GM21367 (cell line): ENCODE results near the gene TGFB1.

Experiments
- ATAC-seq: cut with Tn5 transposase; IDR thresholded peaks from one replicate; pipeline ENCODE4 v1.9.1; 2021; ENCODE audit not compliant: unreplicated experiment

TGFB1 gene

DNA sequence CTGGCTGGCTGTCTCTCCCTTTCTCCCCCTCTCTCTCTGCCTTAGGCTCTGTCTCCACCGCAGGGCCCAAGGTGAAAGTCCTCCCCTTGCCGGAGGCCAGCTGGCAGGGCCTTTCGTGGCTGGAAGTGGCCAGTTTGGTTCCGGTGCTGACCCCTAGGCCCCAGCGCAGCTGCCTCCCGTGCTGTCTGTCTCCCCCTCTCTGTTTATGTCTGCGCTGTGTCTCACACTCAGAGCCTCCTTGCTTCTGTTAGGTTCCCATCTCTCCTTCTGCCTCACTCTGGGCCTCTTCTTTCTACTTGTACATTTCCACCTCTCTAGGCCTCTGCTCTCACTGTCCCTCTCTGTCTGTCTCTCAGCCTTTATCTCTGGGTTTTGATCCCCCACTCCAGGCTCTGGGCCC, 30.7 kb downstream of the TGFB1 start:
- ATAC-seq: no peak

DNA sequence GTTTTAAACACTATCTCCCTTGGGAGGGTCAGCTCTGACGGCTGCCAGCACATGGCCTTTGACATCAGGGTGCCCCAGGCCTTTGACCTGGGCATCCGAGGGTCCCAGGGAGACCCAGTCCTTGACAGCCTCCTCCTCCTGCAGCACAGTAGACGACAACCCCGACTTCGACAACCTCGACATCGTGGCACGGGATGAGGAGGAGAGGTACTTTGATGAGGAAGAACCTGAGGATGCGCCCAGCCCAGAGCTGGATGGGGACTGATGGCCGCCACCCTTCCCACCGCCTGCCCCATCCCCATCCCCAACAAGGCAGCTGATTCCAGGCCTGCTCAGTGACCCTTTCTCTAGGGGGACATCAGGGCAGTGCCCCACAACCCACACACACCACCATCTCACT, 31.3 kb downstream of the TGFB1 start:
- no peak for ATAC-seq

- no peak for ATAC-seq
Observed at GRCh38 chr19:41321600-41322270, 32.0 kb downstream of the TGFB1 start.

DNA sequence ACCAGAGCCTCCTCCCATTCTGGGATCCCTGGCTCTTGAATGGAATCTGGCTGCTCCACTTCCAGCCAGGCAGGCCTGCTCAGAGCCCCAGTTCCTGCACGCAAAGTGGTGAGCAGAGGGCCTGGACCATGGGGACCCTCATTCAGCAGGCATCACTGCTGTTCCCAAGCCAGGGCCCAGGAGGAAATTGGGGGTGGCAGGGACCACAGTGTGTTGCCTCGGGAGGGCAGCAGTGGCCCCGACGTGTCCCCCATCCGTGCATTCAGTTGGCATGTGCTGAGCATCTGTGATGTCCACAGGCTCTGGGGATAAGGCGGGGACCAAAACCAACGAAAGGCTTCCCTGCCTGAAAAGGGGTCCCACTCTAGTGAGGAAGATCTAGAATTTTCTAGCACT, 32.5 kb downstream of the TGFB1 start:
- ATAC-seq: no peak

- ATAC-seq: no peak
Observed at GRCh38 chr19:41320568-41320967, 33.2 kb downstream of the TGFB1 start.

DNA sequence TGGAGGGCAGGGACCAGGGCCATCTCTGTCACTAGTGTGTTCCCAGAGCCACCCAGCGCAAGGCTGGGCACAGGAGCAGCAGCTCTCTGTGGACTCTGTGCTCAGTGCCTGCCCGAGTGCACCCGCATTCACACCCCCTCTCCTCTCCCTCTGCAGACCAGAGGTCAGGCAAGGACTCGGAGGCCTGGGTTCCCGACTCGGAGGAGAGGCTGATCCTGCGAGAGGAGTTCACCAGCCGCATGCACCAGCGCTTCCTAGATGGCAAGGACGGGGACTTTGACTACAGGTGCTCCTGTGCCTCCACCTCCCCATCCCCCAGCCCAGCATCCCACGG, 33.6 kb downstream of the TGFB1 start:
- no peak for ATAC-seq

DNA sequence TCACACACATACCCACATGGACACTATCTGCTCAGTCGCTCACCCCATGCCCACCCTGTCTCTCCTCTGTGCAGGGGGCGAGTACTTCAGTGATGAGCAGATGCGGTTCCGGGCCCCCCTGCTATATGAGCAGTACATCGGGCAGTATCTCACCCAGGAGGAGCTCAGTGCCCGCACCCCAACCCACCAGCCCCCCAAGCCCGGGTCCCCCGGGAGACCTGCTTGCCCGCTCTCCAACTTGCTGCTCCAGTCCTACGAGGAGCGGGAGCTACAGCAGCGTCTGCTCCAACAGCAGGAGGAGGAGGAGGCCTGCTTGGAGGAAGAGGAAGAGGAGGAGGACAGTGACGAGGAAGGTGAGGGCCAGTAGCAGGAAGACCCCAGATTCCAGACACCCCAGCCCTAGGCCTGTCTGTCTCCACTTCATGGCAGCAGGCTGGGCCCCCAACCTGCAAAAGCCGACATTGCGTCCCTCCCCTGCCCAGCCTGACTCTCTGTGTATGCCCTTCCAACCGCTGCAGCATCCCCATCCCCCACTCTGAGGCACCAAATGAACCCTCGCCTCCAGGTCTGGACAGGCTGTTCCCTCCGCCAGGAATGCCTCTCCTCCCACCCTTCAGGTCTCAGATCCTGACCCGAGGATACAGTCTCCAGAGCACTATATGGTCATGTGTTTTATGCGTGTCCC, 34.1 kb downstream of the TGFB1 start:
- no peak for ATAC-seq

GRCh38 chr19:41318696-41319499, 34.8 kb downstream of the TGFB1 start:
- no peak for ATAC-seq

DNA sequence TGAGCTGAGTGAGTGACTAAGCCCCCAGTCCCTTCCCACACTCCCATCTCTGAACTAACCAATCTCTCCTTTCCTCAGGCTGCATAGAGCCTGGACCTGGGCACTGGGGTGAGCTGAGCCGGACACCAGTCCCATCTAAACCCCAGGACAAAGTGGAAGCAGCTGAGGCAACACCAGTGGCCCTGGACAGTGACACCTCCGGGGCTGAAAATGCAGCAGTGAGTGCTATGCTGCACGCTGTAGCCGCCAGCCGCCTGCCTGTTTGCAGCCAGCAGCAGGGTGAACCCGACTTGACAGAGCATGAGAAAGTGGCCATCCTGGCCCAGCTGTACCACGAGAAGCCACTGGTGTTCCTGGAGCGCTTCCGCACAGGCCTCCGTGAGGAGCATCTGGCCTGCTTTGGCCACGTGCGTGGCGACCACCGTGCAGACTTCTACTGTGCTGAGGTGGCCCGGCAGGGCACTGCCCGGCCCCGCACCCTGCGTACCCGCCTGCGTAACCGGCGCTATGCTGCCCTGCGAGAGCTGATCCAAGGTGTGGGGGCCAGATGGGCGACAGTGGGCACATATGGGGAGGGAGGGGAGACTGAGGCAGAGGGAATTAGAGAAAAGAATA, 37.3 kb downstream of the TGFB1 start:
- no peak for ATAC-seq

- ATAC-seq: no peak
Observed at GRCh38 chr19:41311613-41312012, 42.1 kb downstream of the TGFB1 start.

DNA sequence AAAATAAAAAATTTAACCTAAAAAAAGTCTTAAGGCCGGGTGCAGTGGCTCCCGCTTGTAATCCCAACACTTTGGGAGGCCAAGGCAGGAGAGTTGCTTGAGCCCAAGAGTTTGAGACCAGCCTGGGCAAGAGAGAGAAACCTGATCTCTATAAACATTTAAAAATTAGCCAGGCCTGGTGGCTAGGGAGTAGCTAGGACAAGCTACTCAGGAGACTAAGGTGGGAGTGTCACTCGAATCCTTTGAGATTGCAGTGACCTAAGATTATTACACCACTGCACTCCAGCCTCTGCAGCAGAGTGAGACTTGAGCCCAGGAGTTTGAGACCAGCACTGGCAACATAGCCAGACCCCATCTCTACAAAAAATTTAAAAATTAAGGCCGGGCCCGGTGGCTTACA, 42.6 kb downstream of the TGFB1 start:
- no peak for ATAC-seq

DNA sequence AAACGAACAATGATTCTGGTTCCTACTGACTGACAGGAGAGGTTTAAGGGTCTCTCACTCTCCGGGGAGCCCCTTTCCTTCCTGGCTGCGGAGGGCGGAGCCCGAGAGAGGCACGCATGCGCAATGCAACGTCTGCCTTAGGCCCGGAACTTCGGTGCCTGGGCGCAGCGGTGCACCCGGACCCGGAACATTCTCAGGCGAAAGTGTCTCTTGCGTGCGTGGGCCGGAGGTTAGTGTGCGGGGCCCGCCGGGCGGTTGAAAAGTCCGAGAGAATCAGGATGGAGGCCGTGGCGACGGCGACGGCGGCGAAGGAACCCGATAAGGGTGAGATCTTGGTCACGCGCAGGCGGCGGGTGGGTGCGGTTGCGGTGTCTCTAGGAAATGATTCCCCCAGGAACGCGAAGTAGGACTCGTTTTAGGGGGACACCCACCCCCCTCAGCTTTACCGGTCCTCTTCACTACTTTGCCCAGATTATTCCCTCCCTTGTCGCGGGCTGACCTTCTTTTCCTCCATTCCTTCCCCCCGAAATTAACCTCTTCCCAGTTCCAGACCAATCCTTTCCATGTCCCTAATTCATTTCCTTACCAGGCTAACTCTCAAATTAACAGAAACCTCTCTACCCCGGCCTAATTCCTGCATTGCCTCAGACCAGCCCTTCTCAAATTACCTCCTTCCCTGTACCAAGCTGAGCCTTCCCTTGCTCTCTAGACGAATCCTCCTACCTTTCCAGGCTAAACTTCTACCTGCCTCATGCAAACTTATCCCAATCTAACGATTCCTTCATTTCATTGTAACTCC, 43.5 kb downstream of the TGFB1 start, which contains the start of gene CCDC97:
TSS of gene CCDC97 (plus strand) at position 140 of the 799 bp plus-strand sequence. CDS start at position 279, 139 bp downstream.
- ATAC-seq: peak; percentile 41

- no peak for ATAC-seq
Observed at GRCh38 chr19:41309180-41310032, 44.3 kb downstream of the TGFB1 start.

DNA sequence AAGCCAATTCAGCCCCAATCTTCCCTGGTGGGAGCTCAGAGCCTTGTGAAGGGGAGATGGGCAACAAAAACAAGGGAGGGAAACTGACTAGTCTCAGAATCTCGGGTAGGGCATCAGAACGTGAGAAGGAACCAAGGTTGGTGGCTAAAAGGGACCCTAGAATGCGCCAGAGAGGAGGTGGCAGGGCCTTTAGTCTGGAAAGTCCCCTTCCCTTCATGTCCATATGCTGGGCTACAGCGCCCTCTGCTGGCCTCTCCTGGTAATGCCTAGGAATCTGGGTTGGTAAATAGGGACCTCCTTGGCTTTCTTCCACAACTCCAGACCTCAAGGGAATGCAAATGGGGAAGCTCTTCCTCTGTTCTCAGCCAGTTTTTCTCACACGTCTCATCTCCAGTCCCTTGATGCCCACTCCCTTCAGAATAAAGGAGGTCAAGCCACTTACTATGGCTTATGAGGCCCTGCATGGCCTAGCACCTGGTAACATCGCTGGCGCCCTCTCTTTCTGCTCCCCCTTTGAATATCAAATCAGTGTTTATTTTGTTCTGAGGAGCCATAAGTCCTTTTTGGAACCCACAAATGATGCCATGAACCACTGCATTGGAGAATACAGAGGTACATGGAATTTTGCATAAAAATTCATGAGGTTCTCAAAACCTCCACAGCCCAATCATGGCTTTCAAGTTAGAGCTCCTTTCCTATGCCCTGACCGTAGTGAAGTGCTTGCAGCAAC, 45.1 kb downstream of the TGFB1 start:
- no peak for ATAC-seq

GRCh38 chr19:41307954-41308449, 45.7 kb downstream of the TGFB1 start:
- ATAC-seq: no peak

DNA sequence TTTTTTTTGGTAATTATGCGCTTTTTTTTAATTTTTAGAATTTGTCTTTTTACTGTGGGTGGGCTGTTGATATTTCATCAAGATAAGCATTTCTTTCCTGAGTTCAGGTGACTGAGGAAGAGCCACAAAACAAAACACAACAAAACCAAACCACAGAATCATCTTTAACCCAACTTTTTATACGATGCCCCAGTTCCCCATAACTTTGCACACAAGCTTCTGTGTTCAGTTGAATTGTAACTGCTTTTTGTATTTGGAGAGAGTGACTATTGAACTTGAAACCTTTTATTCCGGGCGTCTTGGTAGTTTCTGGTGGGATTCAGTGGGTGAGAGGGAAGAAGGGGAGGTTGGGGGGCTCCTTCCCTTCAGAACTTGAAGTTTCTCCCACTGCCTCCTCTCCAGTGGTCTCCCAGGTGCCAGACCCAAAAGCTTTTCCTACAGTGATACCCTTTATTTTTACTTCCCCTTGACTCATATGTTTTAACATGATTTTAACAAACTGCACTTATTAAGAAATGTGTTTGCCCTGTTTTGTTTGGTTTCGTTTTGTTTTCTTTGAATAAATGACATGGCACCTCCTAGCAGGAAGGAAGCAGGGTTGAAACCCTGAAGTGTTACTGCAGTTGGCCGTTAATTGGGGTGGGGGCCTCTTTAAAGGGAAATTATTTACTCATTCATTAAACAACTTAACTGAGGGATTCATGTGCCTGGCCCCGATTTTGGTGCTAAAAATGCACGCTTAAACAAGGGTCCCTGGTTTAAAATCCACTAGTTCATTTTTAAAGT, 46.4 kb downstream of the TGFB1 start:
- ATAC-seq: no peak

DNA sequence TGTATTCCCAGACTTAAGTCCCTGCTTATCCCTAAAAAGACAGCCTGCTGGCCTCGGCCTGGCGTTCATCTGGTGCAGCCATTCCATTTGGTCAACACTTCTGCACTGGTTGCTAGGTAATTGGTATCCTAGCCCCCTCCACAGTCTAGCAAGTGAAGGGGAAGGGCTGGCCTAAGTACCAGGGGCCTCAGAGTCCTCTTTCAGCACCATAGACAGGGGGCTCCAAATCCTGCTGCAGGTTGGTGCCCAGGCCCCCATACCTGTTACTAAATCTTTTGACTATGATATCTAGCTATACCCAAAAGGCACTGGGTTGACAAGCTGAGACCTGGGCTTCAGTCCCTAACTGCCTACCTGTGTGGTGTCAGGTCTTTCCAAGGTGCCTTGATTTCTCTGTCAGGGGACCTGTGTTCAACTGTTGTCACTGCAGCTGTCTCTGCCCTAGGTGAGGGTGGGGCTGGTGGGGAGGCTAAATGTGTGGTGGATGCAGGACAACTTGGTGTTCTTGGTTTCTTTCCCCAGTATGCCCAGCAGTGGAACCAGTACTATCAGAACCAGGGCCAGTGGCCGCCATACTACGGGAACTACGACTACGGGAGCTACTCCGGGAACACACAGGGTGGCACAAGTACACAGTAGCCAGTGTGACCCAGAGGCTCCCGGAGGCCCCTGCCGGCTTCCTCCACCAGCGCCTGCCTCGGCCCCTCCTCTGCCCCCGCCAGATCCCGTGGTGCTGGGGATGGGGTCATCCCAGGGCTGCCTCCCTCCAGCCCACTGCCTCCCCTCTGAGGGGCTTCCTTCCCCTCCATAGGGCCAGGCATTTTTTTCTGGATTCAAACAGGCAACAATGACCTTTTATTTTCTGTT, 47.6 kb downstream of the TGFB1 start:
- no peak for ATAC-seq
